ENCODE measurements around the gene ZNF837.

ZNF837 gene

GRCh38 chr19:58326501-58326913 lies 54.3 kb downstream of the ZNF837 start:
- Histone ChIP-seq H3K9ac (ENCODE audit: low read length) (peak overlapping the region; percentile 80), H3K27ac (ENCODE audit: low read depth, low read length) (no peak overlapping the region), H3K4me3 (ENCODE audit: low read depth, low read length) (peak overlapping the region; percentile 81), H3K36me3 (ENCODE audit: control insufficient read depth, insufficient read depth, low read length) (no peaks in the 10 kb centered on the region), H3K9me3 (ENCODE audit: control insufficient read depth, insufficient read depth, low read depth, low read length) (no peaks in the 10 kb centered on the region), H3K4me1 (ENCODE audit: control insufficient read depth, insufficient read depth, low read length) (no peaks in the 10 kb centered on the region), H3K27me3 (ENCODE audit: control insufficient read depth, insufficient read depth, low read length) (no peaks in the 10 kb centered on the region)

DNA sequence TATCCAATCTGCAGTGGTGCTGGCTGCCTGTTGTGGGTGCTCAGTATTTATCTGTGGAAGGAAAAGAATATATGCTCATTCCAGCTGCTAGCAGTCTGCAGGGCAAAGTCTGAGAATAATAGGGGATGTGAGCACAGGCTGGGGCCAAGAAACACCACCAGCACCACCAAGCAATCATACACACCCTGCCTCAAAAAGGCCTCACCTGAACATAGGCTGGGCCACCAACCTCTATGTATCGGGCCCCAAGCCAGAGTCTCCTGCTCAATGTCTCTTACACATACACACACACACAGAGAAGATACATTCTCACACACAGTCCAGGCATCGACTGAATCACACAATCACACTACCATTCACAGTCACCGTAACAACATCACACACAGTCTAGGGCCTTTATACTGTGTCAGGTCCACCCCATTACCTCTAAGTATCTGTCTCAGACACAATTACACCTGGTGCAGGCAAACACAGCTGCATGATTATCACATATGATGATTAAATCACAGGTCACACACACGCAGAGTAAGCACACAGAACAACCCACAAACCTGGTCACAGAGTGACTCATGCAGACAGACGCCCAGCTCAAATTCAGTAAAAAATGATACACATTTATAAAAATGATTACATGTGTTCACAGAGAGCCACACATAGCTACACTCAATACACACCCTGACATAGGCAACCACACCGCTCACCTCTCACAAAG lies 55.4 kb downstream of the ZNF837 start:
- Histone ChIP-seq H3K27me3 (ENCODE audit: control insufficient read depth, insufficient read depth, low read length) (no peaks in the 10 kb centered on the region), H3K4me3 (ENCODE audit: low read depth, low read length) (peak overlapping the region; percentile 81; the same call in 1 of the 2 replicates), H3K4me1 (ENCODE audit: control insufficient read depth, insufficient read depth, low read length) (no peaks in the 10 kb centered on the region), H3K27ac (ENCODE audit: low read depth, low read length) (no peak overlapping the region), H3K36me3 (ENCODE audit: control insufficient read depth, insufficient read depth, low read length) (no peaks in the 10 kb centered on the region), H3K9ac (ENCODE audit: low read length) (no peak overlapping the region), H3K9me3 (ENCODE audit: control insufficient read depth, insufficient read depth, low read depth, low read length) (no peaks in the 10 kb centered on the region)

- Histone ChIP-seq H3K9ac (ENCODE audit: low read length) (no peak overlapping the region), H3K27ac (ENCODE audit: low read depth, low read length) (no peak overlapping the region), H3K4me3 (ENCODE audit: low read depth, low read length) (no peak overlapping the region), H3K4me1 (ENCODE audit: control insufficient read depth, insufficient read depth, low read length) (no peaks in the 10 kb centered on the region), H3K36me3 (ENCODE audit: control insufficient read depth, insufficient read depth, low read length) (peaks cover 16% of the 10 kb centered on the region), H3K9me3 (ENCODE audit: control insufficient read depth, insufficient read depth, low read depth, low read length) (no peaks in the 10 kb centered on the region), H3K27me3 (ENCODE audit: control insufficient read depth, insufficient read depth, low read length) (no peaks in the 10 kb centered on the region)
Measured at GRCh38 chr19:58319241-58319640, 61.6 kb downstream of the ZNF837 start.

DNA sequence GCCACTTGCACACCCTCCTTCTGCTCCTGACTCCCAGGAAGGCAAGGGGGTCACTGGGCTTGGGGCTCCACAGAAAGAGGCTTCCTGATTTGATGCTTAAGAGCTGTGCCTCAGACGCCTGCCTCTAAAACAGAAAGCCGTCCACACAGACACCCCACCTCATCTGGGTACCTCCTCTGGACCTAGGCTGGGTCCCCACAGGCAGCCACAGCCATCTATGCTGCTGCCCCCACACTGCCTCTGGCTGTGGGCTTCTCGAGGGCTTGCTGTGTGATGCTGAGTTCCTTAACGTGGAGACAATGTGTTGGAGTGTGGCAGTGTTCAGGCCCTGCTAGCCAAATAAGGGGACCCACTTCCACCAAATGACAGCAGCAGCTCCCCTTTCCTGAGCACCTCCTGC lies 62.5 kb downstream of the ZNF837 start:
- Histone ChIP-seq H3K27ac (ENCODE audit: low read depth, low read length) (no peak overlapping the region), H3K9ac (ENCODE audit: low read length) (no peak overlapping the region), H3K27me3 (ENCODE audit: control insufficient read depth, insufficient read depth, low read length) (no peaks in the 10 kb centered on the region), H3K4me1 (ENCODE audit: control insufficient read depth, insufficient read depth, low read length) (no peaks in the 10 kb centered on the region), H3K36me3 (ENCODE audit: control insufficient read depth, insufficient read depth, low read length) (peaks cover 24% of the 10 kb centered on the region), H3K9me3 (ENCODE audit: control insufficient read depth, insufficient read depth, low read depth, low read length) (no peaks in the 10 kb centered on the region), H3K4me3 (ENCODE audit: low read depth, low read length) (no peak overlapping the region)

Data from HUES6 (cell line).